HCT116 (cell line): ENCODE measurements around the gene CDKN2B-AS1.

Experiments
- CTCF ChIP-seq, 3 experiments: fragments of 200-600 bp in 1 of 3; sonication (generic) in 1 of 3; IDR thresholded peaks in 2 of 3; conservative IDR thresholded peaks in 1 of 3; 2 replicates each; pipeline ENCODE4 v1.5.1; 2012 to 2017; ENCODE audit warnings: low read depth in 2 of 3, low read length in 2 of 3, antibody characterized with exemption in 1 of 3, borderline replicate concordance in 1 of 3, control low read depth in 1 of 3, mild to moderate bottlenecking in 1 of 3, mixed read lengths in 1 of 3, mixed run types in 1 of 3, moderate library complexity in 1 of 3; ENCODE audit not compliant: insufficient read depth in 1 of 3
- EZH2phosphoT487 ChIP-seq: fragments of 200-600 bp; IDR thresholded peaks from 2 replicates; pipeline ENCODE4 v1.6.1; 2018; ENCODE audit warnings: antibody characterized with exemption, borderline replicate concordance
- POLR2A ChIP-seq: IDR thresholded peaks from 2 replicates; pipeline ENCODE4 v1.7.0; 2011; ENCODE audit warnings: borderline replicate concordance; ENCODE audit not compliant: insufficient read depth, insufficient read length; ENCODE audit errors: extremely low read depth
- YY1 ChIP-seq: IDR thresholded peaks from 2 replicates; pipeline ENCODE4 v1.6.1; 2011; ENCODE audit warnings: low read length, low read depth, moderate library complexity, mild to moderate bottlenecking; ENCODE audit not compliant: insufficient replicate concordance; ENCODE audit errors: extremely low read depth

- TF ChIP-seq EZH2phosphoT487 (no peak), POLR2A (no peak), CTCF (IDR thresholded peaks at IDR 0.05 in 2 of 3, conservative IDR thresholded peaks at IDR 0.05 in 1 of 3; ENCODE audit: borderline replicate concordance in 1 of 3, insufficient read depth in 1 of 3, low read depth in 2 of 3, low read length in 2 of 3) (peak in 2 of 3 experiments; percentile 6 to 20; a peak in 1 of 6 replicates), YY1 (peak; percentile 34)
Measured at GRCh38 chr9:21994556-21995005, at the start of gene CDKN2B-AS1.
